ENCODE data around the gene GCHFR.

The GCHFR gene

DNA sequence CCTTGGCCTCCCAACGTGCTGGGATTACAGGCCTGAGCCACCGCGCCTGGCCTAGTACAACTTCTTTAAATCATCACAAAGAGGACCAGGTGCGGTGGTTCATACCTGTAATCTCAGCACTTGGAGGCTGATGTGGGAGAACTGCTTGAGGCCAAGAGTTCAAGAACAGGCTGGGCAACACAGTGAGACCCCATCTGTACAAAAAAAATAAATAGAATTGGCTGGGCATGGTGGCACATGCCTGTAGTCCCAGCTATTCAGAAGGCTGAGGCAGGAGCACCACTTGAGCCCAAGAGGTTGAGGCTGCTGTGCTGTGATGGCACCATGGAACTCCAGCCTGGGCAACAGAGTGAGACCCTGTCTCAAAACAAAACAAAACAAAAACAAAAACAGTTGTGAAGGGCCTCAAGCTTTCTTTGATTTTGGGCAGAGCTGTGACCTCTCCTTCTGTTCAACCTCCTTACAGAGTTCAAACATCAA lies 14.7 kb upstream of the GCHFR start:
- DNase-seq (ENCODE audit: low read depth), result no peak
- TF ChIP-seq POLR2A (IDR thresholded peaks at IDR 0.05; ENCODE audit: extremely low read depth, insufficient read length) (no peak), CTCF (IDR thresholded peaks at IDR 0.05; ENCODE audit: low read depth, low read length) (no peak), MYC (IDR thresholded peaks at IDR 0.05; ENCODE audit: low read depth, low read length) (no peak)
- TF ChIP-seq, protein P1, sequence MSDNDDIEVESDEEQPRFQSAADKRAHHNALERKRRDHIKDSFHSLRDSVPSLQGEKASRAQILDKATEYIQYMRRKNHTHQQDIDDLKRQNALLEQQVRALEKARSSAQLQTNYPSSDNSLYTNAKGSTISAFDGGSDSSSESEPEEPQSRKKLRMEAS (IDR thresholded peaks at IDR 0.05; ENCODE audit: low read depth, low read length), result no peak
- no peak overlapping the region for H3K4me3 ChIP-seq (ENCODE audit: low read depth, low read length)

DNA sequence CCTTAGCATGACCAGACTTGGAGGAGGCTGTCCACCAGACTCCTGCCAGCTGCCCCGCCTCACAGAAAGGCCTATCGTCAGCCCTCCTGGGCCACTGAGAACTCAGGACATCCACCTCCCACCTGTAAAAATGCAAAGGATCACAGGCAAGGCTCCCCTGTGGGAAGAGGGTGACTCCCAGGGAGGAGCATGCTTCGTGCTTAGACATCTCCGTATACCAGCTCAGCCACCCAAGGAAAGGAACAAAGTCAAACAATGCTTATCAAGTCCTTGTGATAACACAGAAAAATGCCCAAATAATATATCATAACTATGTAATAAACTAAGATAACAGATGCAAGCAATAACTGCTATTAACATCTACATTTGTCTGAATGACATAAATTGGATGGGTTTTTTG lies 13.0 kb upstream of the GCHFR start:
- no peak for DNase-seq (ENCODE audit: low read depth)
- H3K4me3 ChIP-seq (ENCODE audit: low read depth, low read length), result no peak overlapping the region
- no peak for TF ChIP-seq MYC (IDR thresholded peaks at IDR 0.05; ENCODE audit: low read depth, low read length)
- no peak for TF ChIP-seq POLR2A (IDR thresholded peaks at IDR 0.05; ENCODE audit: extremely low read depth, insufficient read length)
- no peak for TF ChIP-seq CTCF (IDR thresholded peaks at IDR 0.05; ENCODE audit: low read depth, low read length)
- TF ChIP-seq, protein P1 (IDR thresholded peaks at IDR 0.05; ENCODE audit: low read depth, low read length), result no peak

GRCh38 chr15:40751745-40752144 lies 12.1 kb upstream of the GCHFR start:
- no peak for TF ChIP-seq POLR2A (IDR thresholded peaks at IDR 0.05; ENCODE audit: extremely low read depth, insufficient read length)
- TF ChIP-seq, protein P1 (IDR thresholded peaks at IDR 0.05; ENCODE audit: low read depth, low read length), result no peak
- no peak for TF ChIP-seq CTCF (IDR thresholded peaks at IDR 0.05; ENCODE audit: low read depth, low read length)
- no peak for TF ChIP-seq MYC (IDR thresholded peaks at IDR 0.05; ENCODE audit: low read depth, low read length)
- H3K4me3 ChIP-seq (ENCODE audit: low read depth, low read length), result no peak overlapping the region
- no peak for DNase-seq (ENCODE audit: low read depth)

GRCh38 chr15:40754574-40754882 lies 9.3 kb upstream of the GCHFR start:
- H3K4me3 ChIP-seq (ENCODE audit: low read depth, low read length), result peak overlapping the region; percentile 89
- TF ChIP-seq POLR2A (IDR thresholded peaks at IDR 0.05; ENCODE audit: extremely low read depth, insufficient read length), result no peak
- TF ChIP-seq MYC (IDR thresholded peaks at IDR 0.05; ENCODE audit: low read depth, low read length), result no peak
- TF ChIP-seq, protein P1 (IDR thresholded peaks at IDR 0.05; ENCODE audit: low read depth, low read length), result no peak
- no peak for TF ChIP-seq CTCF (IDR thresholded peaks at IDR 0.05; ENCODE audit: low read depth, low read length)
- peak; percentile 30 for DNase-seq (ENCODE audit: low read depth)

DNA sequence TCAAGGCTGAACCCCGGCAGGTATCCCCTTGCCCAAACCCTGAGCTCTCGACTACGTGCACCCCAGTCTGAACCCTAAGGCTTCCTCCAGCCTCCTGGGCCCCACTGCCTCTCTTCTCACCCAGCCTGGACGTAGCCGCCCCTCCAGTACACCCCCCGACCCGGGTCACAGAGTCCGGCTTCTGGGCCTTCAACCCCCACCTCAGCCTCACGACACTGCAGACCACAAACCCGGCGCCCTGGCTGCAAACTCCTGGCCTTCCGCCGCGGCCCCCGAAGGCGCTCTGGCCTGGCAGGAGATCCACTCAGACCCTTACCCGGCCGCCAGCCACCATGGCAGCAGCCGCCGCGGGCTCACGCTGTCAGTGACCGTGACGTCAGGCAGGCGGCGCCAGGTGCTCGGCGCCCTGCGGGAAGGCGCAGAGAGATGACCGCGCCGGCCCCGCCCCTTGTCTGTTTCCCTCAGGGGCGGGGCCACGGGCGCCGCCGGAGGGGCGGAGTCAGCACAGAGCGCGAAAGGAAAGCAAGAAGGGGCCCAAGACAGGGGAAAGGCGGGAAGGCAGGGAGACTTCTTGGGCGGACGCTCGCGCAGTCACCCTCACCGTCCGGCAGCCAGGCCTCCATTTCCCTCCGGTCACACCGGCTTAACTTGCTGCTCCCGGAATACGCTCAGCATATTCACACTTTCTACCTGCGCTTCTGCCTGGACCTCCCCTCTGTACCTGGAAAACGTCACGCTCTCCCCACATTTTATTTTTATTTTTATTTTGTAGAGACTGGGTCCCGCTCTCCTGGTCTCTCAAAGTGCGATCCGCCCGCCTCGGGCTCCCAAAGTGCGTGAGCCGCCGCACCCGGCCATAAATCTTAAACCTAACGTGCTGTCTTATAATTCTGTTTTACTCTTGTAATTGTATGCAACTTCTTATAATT lies 8.7 kb upstream of the GCHFR start, which contains the start of gene RMDN3:
Gene RMDN3, minus strand, starts transcription at position 372 of the 929 bp plus-strand sequence. CDS start 471 bp downstream, outside the sequence.
- peak within 1 kb of the TSS; percentile 89 for H3K4me3 ChIP-seq (ENCODE audit: low read depth, low read length)
- TF ChIP-seq MYC (IDR thresholded peaks at IDR 0.05; ENCODE audit: low read depth, low read length) (peak; percentile 68; the same call in 1 of the 2 replicates), POLR2A (IDR thresholded peaks at IDR 0.05; ENCODE audit: extremely low read depth, insufficient read length) (peak; percentile 96), CTCF (IDR thresholded peaks at IDR 0.05; ENCODE audit: low read depth, low read length) (no peak)
- TF ChIP-seq, protein P1 (IDR thresholded peaks at IDR 0.05; ENCODE audit: low read depth, low read length), result peak; percentile 76; the same call in 1 of the 2 replicates
- DNase-seq (ENCODE audit: low read depth), result peak; percentile 94

Data from NB4 (cell line).